Testis (tissue), 3 donors: ENCODE data around the gene TBC1D19. TPM values are rescaled to one million over a fixed set of nuclear protein-coding genes. Genes with fewer than 3 reads are reported as not detected.

Experiments
- DNase-seq: peaks from one replicate; pipeline ENCODE4 v3.0.0-alpha.2; 2019
- H3K27ac ChIP-seq, 2 donors: fragments of 200-600 bp; sonication (generic); one replicate each; pipeline ENCODE4 v1.5.1; 2019
- H3K27me3 ChIP-seq: fragments of 200-600 bp; sonication (generic); one replicate; pipeline ENCODE4 v1.5.1; 2019
- H3K36me3 ChIP-seq: fragments of 200-600 bp; sonication (generic); one replicate; pipeline ENCODE4 v1.5.1; 2017; ENCODE audit warnings: low read depth; ENCODE audit errors: missing control alignments
- H3K4me1 ChIP-seq: fragments of 200-600 bp; sonication (generic); one replicate; pipeline ENCODE4 v1.5.1; 2019
- H3K4me3 ChIP-seq, 2 donors: fragments of 200-600 bp; sonication (generic); one replicate each; pipeline ENCODE4 v1.5.1; 2017 to 2019
- H3K9me3 ChIP-seq: fragments of 200-600 bp; sonication (generic); one replicate; pipeline ENCODE4 v1.5.1; 2017
- POLR2A ChIP-seq: fragments of 450-650 bp; IDR thresholded peaks from one replicate; pipeline ENCODE4 v1.6.1; 2017; ENCODE audit warnings: antibody characterized with exemption, mild to moderate bottlenecking, moderate library complexity
- WGBS, 2 donors: methylation state at CpG; one replicate each; pipeline ENCODE4 v1.1.5; 2018; 5-methylcytosine and 5-hydroxymethylcytosine counted together
- intact Hi-C: fragments of 100-400 bp; cut with DNase I; formaldehyde crosslinking; loops from one replicate; pipeline ENCODE4 v1.15.1; 2023; ENCODE audit warnings: low total_unique reads
- polyA plus RNA-seq: library from polyadenylated mRNA; stranded (reverse); fragments of 350-450 nt; fragmentation: Illumina TruSeq; extraction: RNeasy Lipid Tissue Mini Kit (QIAGEN cat#74804); gene quantifications from one replicate; pipeline ENCODE4 v1.2.3, GENCODE V29; 2014; ENCODE audit warnings: low read depth, low replicate concordance; ENCODE audit not compliant: insufficient read depth
- total RNA-seq, 2 donors: library from RNA; depleted of rRNA; stranded (reverse); fragments of >200 nt; gene quantifications; one replicate each; pipeline ENCODE4 v1.2.3, GENCODE V29; 2016
- TF ChIP-seq, protein P1 (sequence below), 3 experiments: fragments of 450-650 bp in 2 of 3; fragments of 200-600 bp in 1 of 3; sonication (generic) in 1 of 3; IDR thresholded peaks; one replicate each; pipeline ENCODE4 v1.5.1; 2016 to 2019; ENCODE audit warnings: antibody characterized with exemption in 3 of 3, mild to moderate bottlenecking in 2 of 3, moderate library complexity in 1 of 3

TBC1D19 gene
- total and polyA plus RNA-seq, 3 donors from 2014 or later = 5.7 to 20.2 (median 13.9) TPM

DNA sequence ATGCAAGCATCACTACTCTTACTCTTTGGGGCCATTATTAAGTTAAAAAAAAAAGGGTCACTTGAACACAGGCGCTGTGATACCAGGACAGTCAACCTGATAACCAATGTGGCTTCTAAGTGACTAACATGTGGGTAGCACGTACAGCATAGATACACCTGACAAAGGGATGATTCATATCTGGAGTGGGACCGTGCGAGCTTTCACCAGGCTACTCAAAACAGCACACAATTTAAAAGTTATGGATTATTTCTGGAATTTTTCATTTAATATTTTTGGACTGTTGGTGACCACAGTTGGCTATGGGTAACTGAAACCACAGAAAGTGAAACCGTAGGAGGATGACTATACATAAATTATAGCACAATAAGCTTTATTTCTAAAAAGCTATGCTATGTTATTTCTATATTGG, 162.9 kb downstream of the TBC1D19 start:
- no peak for TF ChIP-seq POLR2A
- TF ChIP-seq, protein P1, sequence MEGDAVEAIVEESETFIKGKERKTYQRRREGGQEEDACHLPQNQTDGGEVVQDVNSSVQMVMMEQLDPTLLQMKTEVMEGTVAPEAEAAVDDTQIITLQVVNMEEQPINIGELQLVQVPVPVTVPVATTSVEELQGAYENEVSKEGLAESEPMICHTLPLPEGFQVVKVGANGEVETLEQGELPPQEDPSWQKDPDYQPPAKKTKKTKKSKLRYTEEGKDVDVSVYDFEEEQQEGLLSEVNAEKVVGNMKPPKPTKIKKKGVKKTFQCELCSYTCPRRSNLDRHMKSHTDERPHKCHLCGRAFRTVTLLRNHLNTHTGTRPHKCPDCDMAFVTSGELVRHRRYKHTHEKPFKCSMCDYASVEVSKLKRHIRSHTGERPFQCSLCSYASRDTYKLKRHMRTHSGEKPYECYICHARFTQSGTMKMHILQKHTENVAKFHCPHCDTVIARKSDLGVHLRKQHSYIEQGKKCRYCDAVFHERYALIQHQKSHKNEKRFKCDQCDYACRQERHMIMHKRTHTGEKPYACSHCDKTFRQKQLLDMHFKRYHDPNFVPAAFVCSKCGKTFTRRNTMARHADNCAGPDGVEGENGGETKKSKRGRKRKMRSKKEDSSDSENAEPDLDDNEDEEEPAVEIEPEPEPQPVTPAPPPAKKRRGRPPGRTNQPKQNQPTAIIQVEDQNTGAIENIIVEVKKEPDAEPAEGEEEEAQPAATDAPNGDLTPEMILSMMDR (IDR thresholded peaks at IDR 0.05) = no peak
- DNase-seq = no peak
- intact Hi-C loops = no loop called here
- WGBS, 2 donors = 87 to 89% methylated on average over 5 of the region's 5 CpGs
- no peak overlapping the region for H3K27ac ChIP-seq
- H3K9me3 ChIP-seq = no peaks in the 10 kb centered on the region
- no peaks in the 10 kb centered on the region for H3K4me1 ChIP-seq
- no peak overlapping the region for H3K4me3 ChIP-seq
- H3K27me3 ChIP-seq = no peaks in the 10 kb centered on the region
- no peaks in the 10 kb centered on the region for H3K36me3 ChIP-seq

DNA sequence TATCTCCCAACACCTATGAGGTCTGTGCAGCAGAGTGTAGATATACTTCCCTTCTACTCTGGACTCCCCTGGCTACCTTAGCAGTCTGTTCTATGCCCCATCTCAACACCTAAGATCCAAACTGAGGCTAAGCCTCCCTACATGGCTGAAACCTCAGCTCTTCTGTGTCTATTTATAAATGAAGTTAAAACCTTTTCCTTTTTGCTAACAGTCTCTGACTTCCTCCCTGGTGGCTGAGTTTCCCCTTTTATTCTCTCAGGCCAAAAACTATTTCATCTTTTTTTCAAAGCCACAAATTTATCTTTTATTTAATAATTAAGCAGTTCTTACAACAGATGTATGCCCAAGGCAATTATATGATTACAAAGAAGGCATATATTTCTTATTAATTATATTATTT, 164.9 kb downstream of the TBC1D19 start:
- Histone ChIP-seq H3K27ac (no peak overlapping the region), H3K4me3 (no peak overlapping the region), H3K4me1 (no peaks in the 10 kb centered on the region), H3K9me3 (no peaks in the 10 kb centered on the region), H3K36me3 (no peaks in the 10 kb centered on the region), H3K27me3 (no peaks in the 10 kb centered on the region)
- TF ChIP-seq POLR2A = no peak
- TF ChIP-seq, protein P1 (IDR thresholded peaks at IDR 0.05) = no peak
- intact Hi-C loops = no loop called here
- no peak for DNase-seq

DNA sequence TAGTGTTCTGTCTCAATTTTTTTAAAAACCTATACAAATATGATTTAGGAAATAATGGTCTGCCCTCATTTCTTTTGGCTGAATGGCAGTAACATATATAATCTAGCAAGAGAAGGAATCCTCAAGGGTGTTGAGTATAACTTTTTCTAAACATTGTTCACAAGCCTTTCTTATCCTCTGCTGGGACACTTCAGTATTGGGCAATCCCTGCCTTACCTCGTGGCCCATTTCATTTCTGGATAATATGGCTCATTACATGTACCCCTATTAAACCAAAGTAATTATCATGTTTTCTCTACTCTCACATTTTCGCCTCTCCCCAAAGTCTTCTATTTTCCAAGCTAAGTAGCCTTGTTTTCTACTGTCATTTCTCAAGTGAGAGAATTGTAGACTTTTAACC, 166.0 kb downstream of the TBC1D19 start:
- no peaks in the 10 kb centered on the region for H3K27me3 ChIP-seq

DNA sequence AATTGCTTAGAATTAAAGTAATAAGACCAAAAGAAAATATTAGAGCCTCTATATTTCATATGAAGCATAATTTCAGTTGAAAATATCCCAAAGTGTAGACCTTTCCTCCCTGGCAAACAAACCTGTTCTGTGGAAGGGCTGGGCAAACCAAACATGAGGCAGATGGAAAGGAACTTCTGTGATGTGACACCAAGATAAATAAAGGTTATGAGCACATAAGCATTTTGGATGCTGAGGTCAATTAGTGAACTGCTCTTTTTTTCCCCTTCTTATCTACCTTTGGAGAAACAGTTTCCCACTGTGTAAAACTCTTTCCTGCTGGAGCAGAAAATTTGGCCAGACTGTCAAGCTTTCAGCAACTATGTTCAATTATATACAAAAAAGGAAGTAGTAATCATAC, 167.1 kb downstream of the TBC1D19 start:
- DNase-seq = no peak
- H3K4me3 ChIP-seq = no peak overlapping the region
- H3K9me3 ChIP-seq = no peaks in the 10 kb centered on the region
- TF ChIP-seq POLR2A = no peak
- TF ChIP-seq, protein P1 (IDR thresholded peaks at IDR 0.05) = no peak
- intact Hi-C loops = no loop called here
- no peaks in the 10 kb centered on the region for H3K27me3 ChIP-seq
- no peaks in the 10 kb centered on the region for H3K36me3 ChIP-seq
- no peaks in the 10 kb centered on the region for H3K4me1 ChIP-seq
- H3K27ac ChIP-seq = no peak overlapping the region

More for the DNA sequence above, 166.0 kb downstream of the TBC1D19 start:
- 89 to 91% methylated on average over 2 of the region's 2 CpGs for WGBS, 2 donors
- Histone ChIP-seq H3K36me3 (no peaks in the 10 kb centered on the region), H3K4me1 (no peaks in the 10 kb centered on the region), H3K4me3 (no peak overlapping the region), H3K27ac (no peak overlapping the region), H3K9me3 (no peaks in the 10 kb centered on the region)
- no peak for DNase-seq
- intact Hi-C loops = no loop called here
- TF ChIP-seq, protein P1 (IDR thresholded peaks at IDR 0.05) = no peak
- no peak for TF ChIP-seq POLR2A

DNA sequence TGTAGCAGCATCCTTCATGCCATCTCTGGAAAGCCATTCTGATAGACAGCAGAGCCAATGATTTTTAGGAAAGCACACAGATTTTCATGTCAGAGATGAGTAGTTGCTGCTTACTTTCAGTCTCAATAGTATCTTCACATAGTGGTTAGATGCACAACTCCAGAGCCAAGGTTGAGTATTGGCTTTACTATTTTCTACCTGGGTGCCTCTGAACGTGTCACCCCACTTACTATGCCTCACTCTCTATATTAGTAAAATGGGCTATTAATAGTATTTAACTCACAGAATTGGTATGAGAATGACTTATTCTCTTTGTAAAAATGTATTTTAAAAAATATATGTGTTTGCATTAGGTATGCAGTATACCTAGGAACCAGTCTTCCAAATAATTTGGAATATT, 168.0 kb downstream of the TBC1D19 start:
- no peaks in the 10 kb centered on the region for H3K27me3 ChIP-seq
- intact Hi-C loops = no loop called here
- TF ChIP-seq POLR2A = no peak
- TF ChIP-seq, protein P1 (IDR thresholded peaks at IDR 0.05) = no peak
- no peak overlapping the region for H3K4me3 ChIP-seq
- 89 to 91% methylated on average over 1 of the region's 1 CpG for WGBS, 2 donors
- no peak overlapping the region for H3K27ac ChIP-seq
- H3K9me3 ChIP-seq = no peaks in the 10 kb centered on the region
- no peak for DNase-seq
- no peaks in the 10 kb centered on the region for H3K4me1 ChIP-seq
- H3K36me3 ChIP-seq = no peaks in the 10 kb centered on the region
